Endothelial cell of umbilical vein (primary cell): Measurements from ENCODE around the gene KRT15. TPM values are rescaled to one million over a fixed set of nuclear protein-coding genes. Genes with fewer than 3 reads are reported as not detected.

Source experiments
- BruUV-seq: library from RNA; stranded (reverse); fragments of 400-500 nt; replicated peaks from 2 replicates; lab custom pipeline; 2021; lab: Mats Ljungman, UMichigan
- CTCF ChIA-PET: fragments of 300-600, 350-600 bp; sonication (Branson Sonifier 250); formaldehyde crosslinking; loops from one replicate; lab custom pipeline; 2021; ENCODE audit warnings: antibody characterized with exemption, inconsistent platforms; lab: Charles Lee
- POLR2A ChIA-PET: fragments of 300-600, 350-600 bp; sonication (Branson Sonifier 250); formaldehyde crosslinking; loops from one replicate; lab custom pipeline; 2021; ENCODE audit warnings: antibody characterized with exemption, inconsistent platforms; lab: Charles Lee
- DNase-seq: peaks from one replicate; pipeline ENCODE4 v3.0.0-alpha.2; 2011; ENCODE audit warnings: low read depth, low spot score
- FAIRE-seq: peaks from 2 replicates; lab custom pipeline; 2011; peaks lifted over from hg19 to GRCh38; lab: Jason Lieb, UNC
- H2AFZ ChIP-seq: 2 replicates; pipeline ENCODE4 v1.6.0; 2012; ENCODE audit warnings: low read depth, low read length, control low read depth, inconsistent platforms
- H3K27ac ChIP-seq: 2 replicates; pipeline ENCODE4 v1.5.1; 2011; ENCODE audit warnings: low read depth, mild to moderate bottlenecking, control low read depth, low read length, moderate library complexity; ENCODE audit not compliant: insufficient read depth
- H3K27me3 ChIP-seq, 2 experiments: 2 replicates each; pipeline versions ENCODE4 v1.6.0 to v1.6.1; 2011; ENCODE audit warnings: low read length in 2 of 2, mixed read lengths in 1 of 2; ENCODE audit not compliant: control insufficient read depth in 2 of 2, insufficient read depth in 2 of 2
- H3K36me3 ChIP-seq, 2 experiments: 2 replicates in 1 of 2; 3 replicates in 1 of 2; pipeline ENCODE4 v1.5.1; 2011; ENCODE audit warnings: low read length in 2 of 2, mild to moderate bottlenecking in 1 of 2, moderate library complexity in 1 of 2; ENCODE audit not compliant: control insufficient read depth in 2 of 2, insufficient read depth in 2 of 2; ENCODE audit errors: extremely low read depth in 1 of 2
- H3K4me1 ChIP-seq: 3 replicates; pipeline ENCODE4 v1.5.1; 2011; ENCODE audit warnings: mild to moderate bottlenecking, low read length; ENCODE audit not compliant: control insufficient read depth, insufficient read depth; ENCODE audit errors: extremely low read depth
- H3K4me2 ChIP-seq: 2 replicates; pipeline ENCODE4 v1.6.1; 2011; ENCODE audit warnings: low read length, control low read depth, mixed read lengths; ENCODE audit not compliant: insufficient read depth
- H3K4me3 ChIP-seq, 3 experiments: fragments of 200-600 bp in 1 of 3; sonication (generic), shearing (Covaris generic) in 1 of 3; replicated peaks in 1 of 3; 2 replicates each; pipeline ENCODE4 v1.5.1; 2011 to 2016; ENCODE audit warnings: control low read depth in 3 of 3, low read length in 3 of 3, mild to moderate bottlenecking in 2 of 3, inconsistent platforms in 1 of 3, low read depth in 1 of 3, moderate library complexity in 1 of 3; ENCODE audit not compliant: insufficient read depth in 1 of 3
- H3K79me2 ChIP-seq: 2 replicates; pipeline ENCODE4 v1.6.0; 2012; ENCODE audit warnings: low read length, inconsistent platforms; ENCODE audit not compliant: control insufficient read depth, insufficient read depth
- H3K9ac ChIP-seq: replicated peaks from 2 replicates; pipeline ENCODE3; 2011; ENCODE audit warnings: low read length, control low read depth; ENCODE audit not compliant: insufficient read depth; ENCODE audit errors: extremely low read depth
- H3K9me1 ChIP-seq: replicated peaks from 3 replicates; pipeline ENCODE4 v1.6.0; 2011; ENCODE audit warnings: mild to moderate bottlenecking, low read length; ENCODE audit not compliant: control insufficient read depth, insufficient read depth; ENCODE audit errors: extremely low read depth
- H3K9me3 ChIP-seq: replicated peaks from 2 replicates; pipeline ENCODE4 v1.5.1; 2012; ENCODE audit warnings: low read length, inconsistent platforms; ENCODE audit not compliant: control insufficient read depth, insufficient read depth
- H4K20me1 ChIP-seq: replicated peaks from 2 replicates; pipeline ENCODE3; 2011; ENCODE audit warnings: mild to moderate bottlenecking, low read length; ENCODE audit not compliant: control insufficient read depth, insufficient read depth; ENCODE audit errors: extremely low read depth
- CTCF ChIP-seq, 2 donors: IDR thresholded peaks; 1 replicate in 1 of 2; 2 replicates in 1 of 2; pipeline ENCODE4 v1.5.1; 2011; ENCODE audit warnings: low read length in 2 of 2, mild to moderate bottlenecking in 2 of 2, moderate library complexity in 2 of 2, control low read depth in 1 of 2, inconsistent platforms in 1 of 2, low read depth in 1 of 2; ENCODE audit not compliant: insufficient read depth in 1 of 2; ENCODE audit errors: extremely low read depth in 1 of 2
- EZH2 ChIP-seq: IDR thresholded peaks from 2 replicates; pipeline ENCODE4 v1.6.1; 2012; ENCODE audit warnings: borderline replicate concordance, low read depth, mild to moderate bottlenecking, moderate library complexity, low read length, inconsistent platforms; ENCODE audit not compliant: severe bottlenecking
- FOS ChIP-seq: IDR thresholded peaks from 2 replicates; pipeline ENCODE4 v1.6.1; 2011; ENCODE audit warnings: mild to moderate bottlenecking, low read length, moderate library complexity, borderline replicate concordance; ENCODE audit not compliant: insufficient read depth
- MYC ChIP-seq: IDR thresholded peaks from one replicate; pipeline ENCODE4 v1.6.1; 2011; ENCODE audit warnings: mild to moderate bottlenecking, low read depth, low read length
- dilution Hi-C: fragments of 300-500 bp; cut with MboI; formaldehyde crosslinking; loops from one replicate; pipeline ENCODE4 v1.15.0; 2019; ENCODE audit warnings: low sequenced_read_pairs; ENCODE audit not compliant: extremely low pct_ligation_motif_present
- intact Hi-C: fragments of 100-400 bp; cut with micrococcal nuclease; formaldehyde crosslinking; loops from one replicate; pipeline ENCODE4 v1.10.0; 2022
- polyA plus RNA-seq, 4 experiments: library from polyadenylated mRNA; depleted of rRNA in 3 of 4; stranded (reverse) in 3 of 4; unstranded in 1 of 4; fragments of >200 nt; gene quantifications; 2 replicates each; pipeline versions ENCODE4 v1.2.1 to v1.2.3, GENCODE V29; 2011 to 2012; ENCODE audit warnings: missing spikeins in 1 of 4
- total RNA-seq: library from RNA; stranded (reverse); gene quantifications from 2 replicates; pipeline ENCODE4 v1.2.3, GENCODE V29; 2021

The KRT15 gene
- total and polyA plus RNA-seq, 2 donors (not counting 3 experiments of a cell fraction or from before 2014, with no cell fraction given): 0.68 to 2.8 TPM

- H4K20me1 ChIP-seq: no peaks in the 10 kb centered on the region
- FAIRE-seq: peak; percentile 91
- TF ChIP-seq EZH2 (no peak), CTCF (IDR thresholded peaks at IDR 0.05; ENCODE audit: extremely low read depth in 1 of 2, insufficient read depth in 1 of 2, low read depth in 1 of 2, low read length in 2 of 2) (peak; percentile 91 to 92)
- no peak overlapping the region for H3K9ac ChIP-seq
- H3K27me3 ChIP-seq: no peaks in the 10 kb centered on the region
- peak overlapping the region; percentile 86 for H2AFZ ChIP-seq
- peak; percentile 83 for DNase-seq
- H3K27ac ChIP-seq: no peak overlapping the region
- BruUV-seq: no TSS peak
- ChIA-PET POLR2A (no interaction called here), CTCF (interaction anchor here (1.1 to 22.3 kb wide), 11 partner anchors 10 to 587 kb away, joined by 3 to 350 read pairs (median 6); partner anchors contain the start of gene KRT15)
- no peak overlapping the region for H3K4me3 ChIP-seq
- no peaks in the 10 kb centered on the region for H3K9me1 ChIP-seq
- H3K9me3 ChIP-seq: no peaks in the 10 kb centered on the region
- H3K4me2 ChIP-seq: no peak overlapping the region
- H3K4me1 ChIP-seq: peaks cover 38% of the 10 kb centered on the region
- no peaks in the 10 kb centered on the region for H3K36me3 ChIP-seq
- intact Hi-C loops: loop anchor here (1.0 to 10.0 kb wide), 5 partner anchors 10 to 692 kb away; no protein-coding TSS in a partner anchor
- dilution Hi-C loops: no loop called here
- H3K79me2 ChIP-seq: no peaks in the 10 kb centered on the region
These were observed 21.7 kb downstream of the KRT15 start for GRCh38 chr17:41496803-41497484.

- Histone ChIP-seq H3K9ac (no peak overlapping the region), H3K9me1 (no peaks in the 10 kb centered on the region), H2AFZ (no peak overlapping the region), H3K4me1 (peaks cover 29% of the 10 kb centered on the region), H3K4me3 (no peak overlapping the region), H3K27ac (no peak overlapping the region), H4K20me1 (no peaks in the 10 kb centered on the region), H3K36me3 (no peaks in the 10 kb centered on the region), H3K79me2 (no peaks in the 10 kb centered on the region), H3K9me3 (no peaks in the 10 kb centered on the region), H3K4me2 (no peak overlapping the region), H3K27me3 (no peaks in the 10 kb centered on the region)
- BruUV-seq: no TSS peak
- FAIRE-seq: peak; percentile 37
- dilution Hi-C loops (no loop called here), intact Hi-C loops (loop anchor here (10.0 kb wide), 2 partner anchors 90 to 690 kb away; no protein-coding TSS in a partner anchor)
- ChIA-PET CTCF (interaction anchor here (0.9 to 22.3 kb wide), 5 partner anchors 31 to 638 kb away, joined by 4 to 350 read pairs (median 4); no protein-coding TSS in a partner anchor), POLR2A (no interaction called here)
- DNase-seq: peak; percentile 12
- TF ChIP-seq MYC (no peak), FOS (peak; percentile 20)
These were observed 24.2 kb downstream of the KRT15 start for GRCh38 chr17:41494524-41494923.
